HG02884 (cell line): ENCODE measurements around the gene LDB2.

Experiments
- ATAC-seq: cut with Tn5 transposase; IDR thresholded peaks from one replicate; pipeline ENCODE4 v1.9.1; 2021; ENCODE audit warnings: mild to moderate bottlenecking, moderate library complexity; ENCODE audit not compliant: unreplicated experiment

LDB2 gene

GRCh38 chr4:16728111-16728510 is 170.3 kb downstream of the LDB2 start:
- no peak for ATAC-seq

DNA sequence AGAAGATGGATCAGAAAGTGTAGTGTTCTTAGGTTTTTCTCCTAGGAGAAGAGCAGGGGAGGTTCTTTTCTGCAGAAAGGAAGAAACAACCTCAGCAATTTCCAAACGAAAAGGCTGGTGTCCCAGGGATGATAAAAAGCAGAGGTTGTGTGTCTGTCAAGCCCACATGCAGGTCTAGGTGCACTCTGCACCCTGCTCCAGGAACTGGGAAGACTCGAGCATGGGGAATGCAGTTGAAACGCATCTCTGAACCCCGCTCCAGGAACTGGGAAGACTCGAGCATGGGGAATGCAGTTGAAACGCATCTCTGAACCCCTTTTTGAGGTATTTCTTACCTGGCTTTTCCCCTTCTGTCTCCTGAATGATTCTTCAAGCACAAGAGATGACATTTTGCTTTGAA is 171.2 kb downstream of the LDB2 start:
- ATAC-seq = no peak

DNA sequence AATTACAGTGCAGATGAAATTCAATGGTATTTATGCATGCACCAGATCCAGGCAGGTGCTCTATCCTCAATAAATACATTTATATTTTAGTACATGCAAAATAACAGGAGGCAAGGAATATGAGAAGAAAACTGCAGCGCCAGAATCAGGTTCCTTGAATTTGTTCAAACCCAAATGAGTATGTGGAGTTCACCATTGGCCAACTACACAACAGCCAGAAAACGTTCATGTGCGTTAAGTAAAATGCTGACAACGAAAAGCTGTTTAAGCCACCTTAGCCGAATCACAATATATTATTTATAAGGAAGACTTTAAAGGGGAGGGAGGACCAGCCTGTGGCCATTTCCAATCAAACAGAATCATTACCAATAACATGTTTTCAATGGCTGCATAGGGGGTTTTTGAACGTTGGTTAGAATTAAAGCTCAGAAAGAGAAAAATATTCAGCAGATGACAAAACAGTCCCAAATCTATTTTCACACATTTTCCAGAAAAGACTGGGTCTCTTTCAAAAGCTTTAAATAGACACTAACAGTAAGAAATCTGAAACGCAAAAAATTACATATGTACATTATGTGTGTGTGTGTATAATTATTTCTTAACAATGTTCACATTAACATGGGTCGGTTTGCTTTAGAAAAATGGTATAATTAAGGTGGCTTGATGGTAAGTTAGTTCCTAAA is 171.9 kb downstream of the LDB2 start:
- ATAC-seq = no peak

GRCh38 chr4:16725252-16725651 is 173.2 kb downstream of the LDB2 start:
- no peak for ATAC-seq

DNA sequence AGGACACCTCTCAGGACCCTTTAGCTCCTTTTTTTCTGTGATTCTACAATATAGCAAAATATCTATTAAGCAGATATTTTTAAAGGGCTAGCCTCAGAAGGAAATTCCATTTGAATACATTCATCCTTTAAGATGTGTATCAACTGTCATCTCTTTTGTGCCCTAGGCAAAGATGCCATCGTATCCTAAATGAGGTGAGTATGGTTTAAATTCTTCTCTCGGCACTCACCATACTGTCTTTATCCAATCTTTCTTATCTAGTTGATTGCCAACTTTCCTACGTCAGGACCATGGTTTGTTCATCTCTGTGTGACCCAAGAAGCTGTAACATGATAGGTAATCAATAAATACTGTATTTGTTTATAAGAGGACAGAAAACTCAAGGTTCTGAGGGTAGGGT is 176.0 kb downstream of the LDB2 start:
- no peak for ATAC-seq

DNA sequence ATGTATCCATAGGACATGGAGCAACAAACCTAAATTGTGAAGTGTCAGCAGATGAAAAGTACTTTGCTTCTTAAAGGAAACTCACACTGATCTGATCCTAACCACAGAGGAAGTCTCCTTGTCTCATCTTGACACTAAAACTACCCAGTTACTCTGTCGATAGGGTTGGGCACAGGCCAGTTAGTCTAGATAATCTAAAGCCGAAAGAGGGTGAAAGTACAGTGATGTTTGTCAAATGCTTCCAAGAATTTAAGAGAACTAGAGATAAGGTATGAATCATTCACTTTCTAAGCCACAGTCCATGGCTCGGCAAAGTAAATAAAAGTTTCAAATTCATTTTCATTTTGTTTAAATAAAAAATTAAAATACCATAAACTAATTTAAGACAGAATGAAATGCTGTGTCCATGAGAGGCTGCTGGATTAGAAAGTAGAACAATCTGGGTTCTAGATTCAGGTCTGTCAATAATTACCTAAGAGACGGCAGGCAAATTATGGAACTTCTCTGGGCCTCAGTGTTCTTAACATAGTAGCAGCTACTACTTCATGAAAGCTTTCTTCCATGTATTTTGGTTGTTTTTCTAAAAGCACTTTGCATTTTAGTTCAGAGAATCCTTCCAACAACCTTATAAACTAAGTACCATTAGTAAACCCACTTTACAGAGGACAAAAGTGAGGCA is 176.7 kb downstream of the LDB2 start:
- no peak for ATAC-seq

DNA sequence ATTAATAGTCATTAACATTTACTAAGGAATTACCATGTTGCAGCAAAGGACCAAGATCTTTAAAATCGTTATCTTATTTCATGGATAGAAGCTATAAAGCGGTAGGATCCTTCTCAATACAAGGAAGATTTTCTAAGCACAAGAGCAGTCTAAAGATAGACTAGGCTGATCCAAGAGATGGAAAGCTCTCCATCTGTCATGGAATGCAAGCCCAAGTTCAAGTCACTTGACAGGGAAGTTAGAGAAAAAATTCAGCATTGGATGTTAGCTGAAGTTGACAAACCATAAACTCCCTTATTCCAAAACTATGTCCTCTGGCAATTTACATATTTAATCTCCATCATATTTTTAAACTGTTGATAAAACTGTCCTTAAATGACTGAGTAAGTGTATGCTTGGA is 177.7 kb downstream of the LDB2 start:
- no peak for ATAC-seq

GRCh38 chr4:16717266-16717970 is 181.0 kb downstream of the LDB2 start:
- no peak for ATAC-seq

- no peak for ATAC-seq
Observed at GRCh38 chr4:16715482-16715881, 183.0 kb downstream of the LDB2 start.

GRCh38 chr4:16714191-16714590 is 184.3 kb downstream of the LDB2 start:
- no peak for ATAC-seq

- ATAC-seq = no peak
Observed at GRCh38 chr4:16713696-16714095, 184.7 kb downstream of the LDB2 start.

DNA sequence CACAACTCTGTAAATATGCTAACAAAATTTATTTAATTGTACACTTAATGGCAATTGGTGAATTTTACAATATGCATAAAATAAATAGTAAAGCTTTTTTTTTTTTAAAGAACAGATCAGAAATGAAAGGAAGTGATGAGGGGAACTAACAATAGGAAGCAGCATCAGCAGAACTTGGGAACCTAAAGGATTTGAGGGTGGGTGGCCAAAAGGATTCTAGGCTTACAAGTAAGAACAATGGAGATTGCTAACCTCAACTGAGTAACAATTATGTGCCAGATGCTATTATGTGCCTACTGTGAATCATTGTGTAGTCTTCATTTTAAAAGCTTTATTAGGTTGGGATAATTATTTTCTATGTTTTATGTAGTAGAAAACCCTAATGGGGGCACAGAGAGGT is 185.2 kb downstream of the LDB2 start:
- no peak for ATAC-seq

DNA sequence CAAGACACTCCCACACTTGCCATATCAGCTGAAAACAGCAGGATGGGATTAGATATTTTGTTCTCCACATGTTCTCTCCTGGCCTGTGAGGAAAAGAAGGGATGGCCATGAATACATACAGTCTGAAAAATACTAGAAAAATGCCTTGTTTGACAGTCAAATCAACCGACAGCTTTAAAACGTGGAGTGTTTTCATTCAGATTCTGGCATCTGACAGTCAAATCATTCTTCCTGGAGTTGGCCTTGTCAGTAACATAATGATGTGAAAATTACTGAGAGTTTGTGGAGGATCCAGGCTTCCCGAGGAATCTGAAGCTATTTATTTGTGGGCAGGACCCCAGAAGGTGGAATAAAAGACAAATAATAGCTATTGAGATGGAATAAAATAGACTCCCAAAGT is 188.2 kb downstream of the LDB2 start:
- no peak for ATAC-seq

GRCh38 chr4:16707874-16708273 is 190.6 kb downstream of the LDB2 start:
- no peak for ATAC-seq

DNA sequence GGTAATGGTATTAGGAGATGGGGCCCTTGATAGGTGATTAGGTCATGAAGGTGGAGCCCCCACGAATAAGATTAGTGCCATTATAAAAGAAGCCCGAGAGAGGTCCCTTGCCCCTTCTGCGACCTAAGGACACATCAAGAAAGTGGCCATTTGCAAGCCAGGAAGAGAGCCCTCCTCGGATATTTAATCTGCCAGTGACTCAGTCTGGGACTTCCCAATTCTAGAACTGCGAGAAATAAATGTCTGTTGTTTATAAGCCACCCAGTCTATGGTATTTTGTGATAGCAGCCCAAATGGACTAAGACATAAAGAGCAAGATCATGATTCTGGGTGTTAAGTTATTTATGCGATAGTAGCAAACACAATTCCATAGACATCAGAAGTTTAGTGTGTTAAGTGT is 192.2 kb downstream of the LDB2 start:
- no peak for ATAC-seq

- ATAC-seq = no peak
Observed at GRCh38 chr4:16705341-16705740, 193.1 kb downstream of the LDB2 start.

GRCh38 chr4:16704489-16704888 is 194.0 kb downstream of the LDB2 start:
- no peak for ATAC-seq

DNA sequence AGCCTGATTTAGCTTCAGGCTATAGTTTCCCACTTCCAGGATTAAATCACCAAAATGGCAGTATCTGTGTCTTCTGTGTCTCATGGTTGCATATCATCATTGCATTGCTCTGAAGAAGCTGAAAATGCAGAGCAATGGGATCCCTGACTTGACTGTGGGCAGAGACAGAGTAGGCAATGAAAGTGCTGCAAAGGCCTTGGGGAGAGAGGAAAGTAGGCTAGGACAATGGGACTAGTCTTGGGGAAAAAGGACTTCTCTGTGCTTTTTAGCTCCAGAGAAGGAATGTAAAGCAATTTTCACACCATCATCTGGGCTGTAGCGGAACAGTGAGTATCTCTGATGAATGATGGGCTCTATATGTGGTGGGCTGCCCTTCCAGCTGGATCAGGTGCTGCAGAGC is 202.5 kb downstream of the LDB2 start:
- ATAC-seq = no peak

DNA sequence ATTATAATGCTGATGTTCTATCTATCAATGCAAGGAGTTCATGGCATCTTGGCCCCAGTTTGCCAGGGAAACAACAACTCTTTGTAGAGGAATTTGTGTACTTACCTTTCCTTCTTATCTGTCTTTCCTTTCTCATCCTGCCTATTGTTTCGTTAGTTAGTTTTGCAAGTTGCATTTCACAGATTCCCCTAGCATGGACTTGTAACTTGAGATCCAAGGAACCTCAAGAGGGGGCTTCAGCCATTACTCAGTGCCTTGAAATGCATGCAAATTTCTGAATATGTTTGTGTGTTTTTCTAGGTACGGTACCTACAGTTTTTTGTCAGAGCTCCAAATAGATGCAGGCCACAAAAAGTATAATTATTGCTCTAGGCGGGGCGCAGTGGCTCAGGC is 203.6 kb downstream of the LDB2 start:
- ATAC-seq = no peak

GRCh38 chr4:16694173-16694883 is 204.1 kb downstream of the LDB2 start:
- ATAC-seq = no peak

DNA sequence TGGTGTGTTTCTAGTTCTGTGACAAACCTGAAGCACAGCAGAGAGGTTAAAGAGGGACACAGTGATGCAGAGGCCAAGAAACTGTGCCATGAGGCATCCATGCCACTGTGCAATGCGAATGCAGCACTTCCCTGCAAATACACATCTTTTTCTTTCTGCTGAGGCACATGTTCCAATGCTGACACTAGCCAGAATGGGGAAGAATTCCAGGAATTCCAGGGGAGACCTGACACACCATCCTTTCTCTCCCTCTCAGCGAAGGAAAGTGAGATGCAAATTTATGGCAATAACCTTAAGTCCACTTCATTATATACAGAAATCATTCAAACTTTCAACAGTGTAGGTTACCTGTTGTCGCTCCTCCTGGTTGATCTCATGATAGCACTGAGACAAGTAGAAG is 204.8 kb downstream of the LDB2 start:
- no peak for ATAC-seq
